NCI-H146 (cell line): Measurements from ENCODE around the gene PXDN.

ENCODE experiments used
- DNase-seq: peaks from one replicate; lab custom pipeline; 2025; lab: John Stamatoyannopoulos, UW

PXDN gene

DNA sequence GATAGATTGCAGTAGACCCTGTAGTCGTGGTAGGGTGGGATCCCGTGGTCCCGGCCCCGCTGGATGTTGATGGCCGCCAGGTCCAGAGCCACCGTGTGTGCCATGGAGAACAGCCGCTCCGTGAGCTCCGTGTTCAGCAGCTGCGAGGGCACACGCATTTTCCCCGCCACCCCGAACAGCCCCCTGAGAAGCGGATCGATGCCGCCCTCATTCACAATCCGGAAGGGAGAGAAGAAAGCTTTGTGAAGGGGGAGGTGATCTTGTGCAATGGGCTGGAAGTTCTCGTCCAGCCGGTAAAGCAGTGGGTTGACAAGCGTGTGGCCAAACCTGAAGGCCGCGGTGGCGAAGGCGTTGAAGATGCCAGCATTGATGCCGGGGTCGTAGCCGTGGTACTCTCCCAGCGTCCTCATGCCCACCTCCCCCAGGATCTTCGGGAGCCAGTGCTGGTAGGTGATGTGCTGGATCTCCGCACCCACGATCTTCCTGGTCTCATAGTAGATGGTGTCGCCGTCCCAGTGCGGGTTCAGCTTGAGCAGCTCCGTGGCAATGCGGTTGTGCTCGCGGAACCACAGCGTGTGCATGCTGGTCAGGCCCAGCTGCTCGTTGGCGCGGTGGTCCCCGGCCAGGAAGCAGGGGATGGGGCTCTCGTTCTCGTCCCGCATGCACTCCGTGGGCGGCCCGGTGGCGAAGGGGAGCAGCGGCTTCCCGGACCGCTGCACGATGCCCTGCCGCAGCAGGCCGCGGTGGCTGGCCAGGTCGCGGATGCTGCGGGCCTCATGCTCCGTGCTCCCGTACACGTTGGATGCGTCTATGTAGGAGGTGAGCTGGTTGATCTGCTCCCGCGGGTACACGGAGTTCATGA is 95.8 kb downstream of the PXDN start:
- DNase-seq = no peak

- DNase-seq = no peak
Measured at GRCh38 chr2:1647417-1648240, 96.7 kb downstream of the PXDN start.

DNA sequence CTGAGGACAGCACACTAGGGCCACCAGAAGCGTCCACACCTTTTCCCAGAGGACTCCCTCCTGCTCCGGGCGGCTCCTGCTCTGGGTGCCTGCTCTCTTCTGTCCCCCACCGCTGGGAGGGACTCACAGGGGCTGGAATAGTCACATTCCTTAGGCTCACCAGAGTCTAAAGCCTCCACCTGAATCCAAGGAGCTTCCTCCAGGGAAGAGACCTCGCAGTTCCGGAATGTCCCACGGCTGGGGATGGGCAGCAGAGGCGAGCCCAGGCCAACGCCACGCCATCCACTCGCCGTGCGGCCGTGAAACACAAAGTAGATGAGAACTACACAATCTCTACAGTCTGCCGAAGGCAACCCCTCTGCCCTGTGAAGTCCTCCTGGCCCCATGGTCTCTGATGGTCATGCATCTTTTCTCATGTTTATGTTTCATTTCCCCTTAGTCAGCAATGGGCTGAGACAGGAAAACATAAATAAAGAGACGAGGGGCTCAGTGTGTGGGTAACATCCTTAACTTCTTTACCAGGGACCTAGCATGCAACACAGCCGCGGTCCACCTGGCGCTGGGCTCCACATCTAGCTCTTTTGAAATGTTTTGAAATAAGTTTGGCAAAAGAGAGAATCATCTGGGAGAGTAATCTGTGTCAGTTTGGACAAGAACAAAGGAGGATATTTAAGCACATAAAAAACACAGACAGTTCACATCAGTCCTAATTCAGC is 98.4 kb downstream of the PXDN start:
- DNase-seq = no peak

- no peak for DNase-seq
Measured at GRCh38 chr2:1644427-1644826, 99.9 kb downstream of the PXDN start.

DNA sequence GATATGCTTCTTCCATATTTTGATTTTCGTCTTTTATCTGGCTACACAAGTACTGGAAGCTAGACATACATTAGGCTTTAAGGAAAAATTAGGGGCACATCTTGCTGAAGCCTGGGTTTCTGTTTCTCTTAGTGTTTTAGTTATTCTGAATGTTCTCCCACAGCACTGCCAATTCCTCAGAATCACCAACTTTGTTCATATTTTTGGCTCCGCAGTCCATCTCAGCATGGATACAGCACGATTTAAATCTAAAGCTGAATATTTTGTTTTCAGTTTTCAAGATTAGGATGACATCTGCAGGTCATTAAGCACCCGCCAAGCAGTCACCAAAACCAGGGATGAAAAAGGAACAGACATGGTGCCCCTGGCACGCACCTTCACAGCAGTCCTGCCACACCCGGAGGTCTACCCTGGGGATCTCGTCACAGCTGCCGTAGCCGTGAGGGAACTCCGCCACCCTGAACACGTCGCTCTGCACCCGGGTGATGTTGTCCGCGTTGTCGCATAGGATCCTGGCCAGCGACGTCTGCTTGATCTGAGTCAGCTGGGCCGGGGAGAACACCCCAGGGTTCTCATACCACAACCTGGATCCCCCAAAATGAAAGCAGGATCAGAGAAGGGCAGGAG is 101.2 kb downstream of the PXDN start:
- no peak for DNase-seq

- no peak for DNase-seq
Measured at GRCh38 chr2:1642066-1642861, 102.1 kb downstream of the PXDN start.

DNA sequence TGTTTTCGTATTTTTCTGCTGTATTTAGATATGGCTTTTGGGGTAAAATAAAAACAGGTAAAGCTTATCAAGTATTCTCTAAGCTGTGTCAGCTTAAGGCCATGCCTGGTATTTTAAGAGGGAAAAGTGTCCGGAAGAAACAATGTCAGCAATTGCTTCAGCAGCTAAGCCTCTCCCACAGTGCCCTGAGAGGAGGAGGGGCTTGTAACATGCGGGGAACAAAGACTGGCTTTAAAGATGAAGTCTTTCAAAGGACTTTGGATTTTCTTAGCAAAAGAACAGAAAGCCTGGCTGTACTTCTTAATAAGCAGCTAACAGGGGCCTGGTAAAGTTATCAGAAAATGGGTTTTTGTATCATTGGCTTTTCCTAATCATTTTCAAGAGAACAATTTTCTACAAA is 102.8 kb downstream of the PXDN start:
- no peak for DNase-seq

DNA sequence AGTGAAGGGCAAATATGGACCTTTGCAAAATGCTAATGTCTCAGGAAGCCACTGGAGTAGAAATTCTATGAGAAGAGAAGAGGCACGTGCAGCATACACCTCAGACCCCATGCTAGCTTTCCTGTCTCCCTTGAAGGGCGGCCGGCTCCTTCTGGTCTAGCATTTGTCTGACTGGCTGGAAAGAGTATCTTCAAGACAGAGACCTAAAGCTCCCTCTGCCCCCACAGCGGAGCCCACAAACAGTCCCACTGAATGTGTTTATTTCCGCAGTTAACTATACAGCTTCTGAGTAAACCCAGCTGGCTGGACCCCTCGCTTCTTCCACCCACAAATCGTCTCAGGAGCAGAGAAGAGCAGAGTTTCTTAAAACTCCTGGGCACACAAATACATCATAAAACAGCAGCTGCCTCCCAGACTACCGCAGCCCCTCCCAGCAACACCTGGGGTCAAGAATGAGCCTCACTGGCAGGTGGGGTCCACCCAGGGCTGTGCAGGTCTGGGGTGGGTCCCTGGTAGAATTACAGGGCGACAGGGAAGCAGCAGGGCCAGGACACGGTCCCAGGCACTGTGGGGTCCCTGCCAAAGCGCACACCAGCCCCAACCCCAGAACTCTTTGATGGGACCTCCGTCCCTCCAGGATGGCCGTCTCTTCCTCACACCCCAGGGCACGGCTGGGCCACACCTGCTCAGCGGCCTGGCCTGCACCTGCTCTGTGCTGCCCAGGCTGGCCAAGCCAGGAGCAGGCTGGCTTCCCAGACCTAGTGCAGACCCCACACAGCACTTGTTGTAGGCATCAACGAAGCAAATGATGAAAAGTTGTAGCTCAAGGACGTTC is 103.8 kb downstream of the PXDN start:
- DNase-seq = no peak

GRCh38 chr2:1639086-1639858 is 105.0 kb downstream of the PXDN start:
- DNase-seq = no peak

GRCh38 chr2:1638281-1638860 is 105.9 kb downstream of the PXDN start:
- DNase-seq = no peak

GRCh38 chr2:1636791-1637415 is 107.4 kb downstream of the PXDN start:
- DNase-seq = no peak

- no peak for DNase-seq
Measured at GRCh38 chr2:1635823-1636222, 108.5 kb downstream of the PXDN start.

- DNase-seq = no peak
Measured at GRCh38 chr2:1634681-1635341, 109.5 kb downstream of the PXDN start.

DNA sequence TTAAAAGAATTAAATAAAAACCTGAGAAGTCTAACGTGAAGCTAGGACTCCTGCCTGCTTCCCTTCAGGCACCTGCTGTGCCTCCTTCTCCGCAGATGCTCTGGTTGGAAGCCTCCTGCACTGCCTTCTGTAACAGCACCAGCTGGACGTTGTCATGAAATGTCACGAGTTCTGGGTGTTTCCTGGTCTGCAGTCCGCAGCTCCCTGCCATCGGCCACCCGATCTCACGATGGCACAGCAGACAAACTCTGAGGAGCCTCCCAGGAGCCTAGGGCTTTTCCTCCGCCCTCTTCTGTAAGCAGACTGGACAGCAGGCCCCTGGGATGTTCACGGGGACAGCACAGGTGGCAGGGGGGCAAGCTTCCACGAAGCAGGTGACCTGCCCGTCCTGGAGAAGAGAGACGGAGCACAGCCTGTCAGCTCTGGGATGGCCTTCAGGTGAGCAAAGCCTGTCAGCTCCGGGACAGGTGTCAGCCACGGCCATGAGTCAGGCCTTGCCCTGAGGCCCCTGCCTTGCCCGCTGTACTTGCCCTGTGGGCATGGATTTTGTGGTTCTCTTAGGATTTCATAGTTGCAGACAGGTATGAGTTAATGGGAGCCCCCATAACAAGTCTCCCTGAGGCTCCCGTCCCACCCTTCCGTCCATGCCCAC is 110.3 kb downstream of the PXDN start:
- DNase-seq = no peak

DNA sequence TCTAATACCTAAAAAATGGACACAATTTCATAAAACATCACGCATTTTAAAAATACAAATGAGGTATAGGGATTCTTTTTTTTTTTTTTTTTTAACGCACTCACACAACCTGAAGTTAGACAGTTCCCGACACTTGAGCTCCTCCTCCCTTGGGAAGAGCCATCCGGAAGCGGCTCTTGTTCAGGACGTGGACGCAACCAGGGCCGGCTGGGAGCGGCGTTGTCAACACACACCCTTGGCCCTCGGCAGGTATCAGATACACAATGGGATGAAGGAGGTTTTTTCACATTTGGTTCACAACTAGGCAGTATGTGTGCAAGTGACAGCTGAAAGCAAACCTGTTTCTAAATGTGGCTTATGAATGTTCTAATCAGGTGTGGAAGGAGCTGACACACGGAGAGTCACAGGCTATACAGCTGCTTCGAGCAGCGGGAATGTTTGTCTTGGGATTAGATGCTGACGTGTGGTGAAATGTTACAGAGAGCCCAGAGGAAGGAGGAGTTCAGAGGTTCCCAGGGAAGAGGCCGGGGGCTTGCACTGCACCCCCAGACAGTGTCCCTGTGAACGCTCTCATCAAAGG is 111.1 kb downstream of the PXDN start:
- no peak for DNase-seq

- no peak for DNase-seq
Measured at GRCh38 chr2:1632510-1632909, 111.8 kb downstream of the PXDN start.

DNA sequence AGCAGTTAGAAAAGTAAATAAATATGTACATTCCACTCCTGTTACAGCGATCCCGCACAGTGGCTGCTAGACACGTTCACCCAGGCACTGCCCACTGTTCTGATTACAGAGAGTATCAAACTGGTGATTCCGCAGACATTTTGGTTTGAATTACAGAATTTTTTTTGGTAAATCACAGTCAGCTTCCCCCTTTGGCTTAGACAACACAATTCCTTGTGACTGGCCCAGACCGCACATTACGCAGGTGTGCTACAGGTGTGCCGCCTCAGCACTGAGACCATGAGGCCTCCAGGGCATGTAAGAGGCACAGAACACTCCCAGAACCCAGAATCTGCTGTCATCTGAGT is 112.3 kb downstream of the PXDN start:
- no peak for DNase-seq
